Upper lobe of right lung (tissue), 1 donor: ENCODE results near the gene TMEM154. TPM values are rescaled to one million over a fixed set of nuclear protein-coding genes. Genes with fewer than 3 reads are reported as not detected.
A peak's percentile ranks its signal among the peaks of the same experiment; 100 is the strongest.

ENCODE experiments used
- ATAC-seq: fragments of 200-7000 bp; cut with Tn5 transposase; one replicate; pipeline ENCODE4 v1.9.1; 2020; ENCODE audit warnings: mild to moderate bottlenecking, moderate library complexity
- DNase-seq: peaks from one replicate; pipeline ENCODE4 v3.0.0-alpha.2; 2020
- H3K27ac ChIP-seq: fragments of 200-600 bp; one replicate; pipeline ENCODE4 v1.8.0; 2022
- H3K27me3 ChIP-seq: fragments of 200-600 bp; one replicate; pipeline ENCODE4 v1.8.0; 2022; ENCODE audit warnings: mild to moderate bottlenecking
- H3K36me3 ChIP-seq: fragments of 200-600 bp; one replicate; pipeline ENCODE4 v1.8.0; 2022
- H3K4me1 ChIP-seq: fragments of 200-600 bp; one replicate; pipeline ENCODE4 v1.8.0; 2022
- H3K4me3 ChIP-seq: fragments of 200-600 bp; one replicate; pipeline ENCODE4 v1.8.0; 2022; ENCODE audit warnings: mild to moderate bottlenecking
- H3K9me3 ChIP-seq: fragments of 200-600 bp; one replicate; pipeline ENCODE4 v1.8.0; 2022
- intact Hi-C: fragments of 100-400 bp; cut with DNase I; formaldehyde crosslinking; loops from one replicate; pipeline ENCODE4 v1.11.0; 2022
- total RNA-seq: library from RNA; stranded (reverse); fragmentation: NEBNext Ultra II Directional; extraction: Animal tissue kit (Norgen Biotek cat#: 25700); gene quantifications from one replicate; pipeline ENCODE4 v1.2.1, GENCODE V29; 2021
- TF ChIP-seq, protein P1 (sequence below): fragments of 200-600 bp; IDR thresholded peaks from one replicate; pipeline ENCODE4 v1.8.0; 2022; ENCODE audit warnings: antibody characterized with exemption
- donor health status: DM: no; HTN: yes; CAD: no; lungs with severe emphysema.

Gene TMEM154
- total RNA-seq, 1 donor from 2014 or later, result 12.7 TPM

DNA sequence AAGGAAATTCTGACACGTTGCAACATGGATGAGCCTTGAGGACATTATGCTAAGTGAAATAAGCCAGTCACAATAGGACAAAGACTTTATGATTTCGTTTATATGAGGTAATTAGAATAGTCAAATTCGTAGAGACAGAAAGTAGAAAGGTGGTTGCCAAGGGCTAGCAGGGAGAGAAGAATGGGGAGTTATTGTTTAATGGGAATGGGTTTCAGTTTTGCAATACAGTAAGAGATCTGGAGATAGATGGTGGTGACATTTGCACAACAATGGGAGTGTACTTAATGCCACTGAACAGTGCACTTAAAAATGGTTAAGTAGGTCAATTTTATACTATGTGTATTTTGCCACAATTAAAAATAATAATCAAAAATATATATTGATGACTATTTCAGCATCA, 43.4 kb upstream of the TMEM154 start:
- TF ChIP-seq, protein P1, sequence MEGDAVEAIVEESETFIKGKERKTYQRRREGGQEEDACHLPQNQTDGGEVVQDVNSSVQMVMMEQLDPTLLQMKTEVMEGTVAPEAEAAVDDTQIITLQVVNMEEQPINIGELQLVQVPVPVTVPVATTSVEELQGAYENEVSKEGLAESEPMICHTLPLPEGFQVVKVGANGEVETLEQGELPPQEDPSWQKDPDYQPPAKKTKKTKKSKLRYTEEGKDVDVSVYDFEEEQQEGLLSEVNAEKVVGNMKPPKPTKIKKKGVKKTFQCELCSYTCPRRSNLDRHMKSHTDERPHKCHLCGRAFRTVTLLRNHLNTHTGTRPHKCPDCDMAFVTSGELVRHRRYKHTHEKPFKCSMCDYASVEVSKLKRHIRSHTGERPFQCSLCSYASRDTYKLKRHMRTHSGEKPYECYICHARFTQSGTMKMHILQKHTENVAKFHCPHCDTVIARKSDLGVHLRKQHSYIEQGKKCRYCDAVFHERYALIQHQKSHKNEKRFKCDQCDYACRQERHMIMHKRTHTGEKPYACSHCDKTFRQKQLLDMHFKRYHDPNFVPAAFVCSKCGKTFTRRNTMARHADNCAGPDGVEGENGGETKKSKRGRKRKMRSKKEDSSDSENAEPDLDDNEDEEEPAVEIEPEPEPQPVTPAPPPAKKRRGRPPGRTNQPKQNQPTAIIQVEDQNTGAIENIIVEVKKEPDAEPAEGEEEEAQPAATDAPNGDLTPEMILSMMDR, result no peak
- intact Hi-C loops, result no loop called here
- Histone ChIP-seq H3K27me3 (no peaks in the 10 kb centered on the region), H3K9me3 (no peaks in the 10 kb centered on the region), H3K4me1 (no peaks in the 10 kb centered on the region), H3K27ac (no peak overlapping the region), H3K4me3 (no peak overlapping the region), H3K36me3 (no peaks in the 10 kb centered on the region)
- no peak for ATAC-seq
- no peak for DNase-seq

DNA sequence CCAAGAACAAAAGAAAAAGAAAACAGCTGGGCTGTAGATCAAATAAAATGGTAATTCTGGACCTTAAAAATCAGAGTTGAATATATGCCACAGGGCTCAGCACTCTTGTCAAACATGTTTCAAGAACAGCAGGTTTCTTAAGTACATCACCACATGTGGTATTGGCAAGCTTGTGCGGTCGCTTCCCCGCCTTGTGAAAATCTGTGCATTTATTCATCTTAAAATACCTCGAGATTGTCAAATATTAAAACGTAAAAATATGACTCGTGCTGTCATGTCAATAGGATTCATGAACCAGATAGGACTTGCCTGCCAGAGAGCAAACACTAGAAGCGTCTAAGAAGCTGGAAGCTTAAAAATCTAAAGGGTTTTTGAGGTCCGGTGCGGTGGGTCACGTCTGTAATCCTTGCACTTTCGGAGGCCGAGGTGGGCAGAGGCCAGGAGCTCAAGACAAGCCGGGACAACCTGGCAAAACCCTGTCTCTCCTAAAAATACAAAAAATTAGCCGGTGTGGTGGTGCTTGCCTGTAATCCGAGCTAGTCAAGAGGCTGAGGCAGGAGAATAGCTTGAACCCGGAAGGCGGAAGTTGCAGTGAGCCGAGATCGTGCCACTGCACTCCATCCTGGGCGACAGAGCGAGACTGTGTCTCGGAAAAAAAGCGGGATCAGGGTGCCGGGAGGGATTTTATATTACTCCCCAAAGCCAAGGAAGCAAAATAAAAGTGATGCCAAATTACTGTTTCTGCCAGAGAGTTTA, 40.2 kb upstream of the TMEM154 start:
- ATAC-seq, result peak; percentile 35
- Histone ChIP-seq H3K4me3 (peak overlapping the region; percentile 25), H3K9me3 (no peaks in the 10 kb centered on the region), H3K36me3 (no peaks in the 10 kb centered on the region), H3K4me1 (no peaks in the 10 kb centered on the region), H3K27me3 (no peaks in the 10 kb centered on the region), H3K27ac (no peak overlapping the region)
- intact Hi-C loops, result no loop called here
- no peak for DNase-seq
- TF ChIP-seq, protein P1, result no peak

DNA sequence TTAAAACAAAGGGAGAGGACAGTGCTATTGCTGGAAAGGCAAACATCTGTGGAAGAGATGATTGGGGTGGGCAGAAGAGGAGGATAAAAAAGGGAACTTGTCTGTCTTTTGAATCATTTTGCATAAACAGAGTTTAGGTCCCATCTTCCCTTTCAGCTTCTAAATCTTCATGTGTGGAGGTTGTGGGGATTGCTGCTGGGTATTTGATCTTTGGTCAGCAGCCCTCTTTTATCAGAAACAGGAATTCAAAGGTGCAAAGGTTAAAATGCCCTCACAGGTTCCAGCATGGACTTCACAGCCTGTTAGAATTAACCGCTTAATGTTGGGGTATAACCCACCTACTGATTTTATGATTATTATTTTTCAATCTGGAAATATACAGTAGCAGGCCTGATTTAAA, 39.5 kb upstream of the TMEM154 start:
- Histone ChIP-seq H3K9me3 (no peaks in the 10 kb centered on the region), H3K36me3 (no peaks in the 10 kb centered on the region), H3K4me3 (no peak overlapping the region), H3K27ac (no peak overlapping the region), H3K4me1 (no peaks in the 10 kb centered on the region), H3K27me3 (no peaks in the 10 kb centered on the region)
- intact Hi-C loops, result no loop called here
- DNase-seq (no peak), ATAC-seq (no peak)
- TF ChIP-seq, protein P1, result no peak

DNA sequence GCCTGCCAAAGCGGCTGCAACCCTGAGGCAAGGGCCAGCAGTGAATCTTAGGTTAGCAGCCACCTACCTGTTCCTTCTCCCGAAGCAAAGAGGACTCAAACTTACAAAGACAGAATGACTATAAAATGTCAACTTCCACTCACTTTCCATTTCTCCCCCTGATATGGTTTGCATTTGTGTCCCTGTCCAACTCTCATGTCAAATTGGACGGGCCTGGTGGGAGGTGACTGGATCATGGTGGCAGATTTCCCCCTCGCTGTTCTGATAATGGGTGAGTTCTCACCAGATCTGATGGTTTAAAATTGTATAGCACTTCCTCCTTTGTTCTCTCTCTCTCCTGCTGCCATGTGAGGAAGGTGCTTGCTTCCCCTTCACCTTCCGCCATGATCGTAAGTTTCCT, 35.3 kb upstream of the TMEM154 start:
- H3K9me3 ChIP-seq, result no peaks in the 10 kb centered on the region
- H3K4me1 ChIP-seq, result no peaks in the 10 kb centered on the region
- intact Hi-C loops, result no loop called here
- H3K4me3 ChIP-seq, result no peak overlapping the region
- no peaks in the 10 kb centered on the region for H3K27me3 ChIP-seq
- no peaks in the 10 kb centered on the region for H3K36me3 ChIP-seq
- DNase-seq (no peak), ATAC-seq (no peak)
- TF ChIP-seq, protein P1, result no peak
- H3K27ac ChIP-seq, result no peak overlapping the region

DNA sequence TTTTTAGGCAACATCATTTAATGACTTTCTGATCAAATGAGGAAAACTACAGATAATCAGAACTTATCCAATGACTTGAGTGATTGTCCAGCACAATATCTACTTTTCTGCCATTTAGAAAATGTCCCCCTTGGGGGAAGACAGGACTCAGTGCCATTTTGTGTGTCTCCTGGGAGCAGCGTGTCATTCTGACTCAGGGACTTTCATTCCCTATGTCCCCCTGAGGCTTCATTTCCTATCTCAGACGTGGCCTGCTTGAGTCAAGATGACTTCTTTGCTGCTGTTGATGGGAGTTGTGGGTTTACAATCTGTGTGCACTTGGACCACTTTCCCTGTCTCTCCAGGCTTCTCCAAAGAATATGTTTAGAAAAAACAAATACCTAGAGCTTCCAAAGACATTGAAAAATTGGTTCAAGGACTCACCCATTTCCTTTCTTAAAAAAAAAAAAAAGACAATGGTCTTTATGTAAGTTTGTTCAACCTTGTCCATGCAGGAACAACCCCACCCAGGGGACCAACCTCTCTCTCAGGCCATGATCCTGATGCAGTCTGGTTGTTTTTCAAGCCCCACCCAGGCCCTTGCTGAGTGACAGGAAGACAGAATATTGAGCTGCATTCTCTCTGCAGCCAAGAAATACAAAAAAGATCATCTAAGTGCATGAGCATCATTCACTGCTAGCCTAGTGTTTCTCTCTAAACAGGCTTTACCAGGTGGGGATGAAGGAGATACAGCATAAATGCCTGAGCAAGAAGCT, 34.3 kb upstream of the TMEM154 start:
- no peak for DNase-seq
- no peak for ATAC-seq
- no peaks in the 10 kb centered on the region for H3K36me3 ChIP-seq
- TF ChIP-seq, protein P1, result no peak
- H3K27ac ChIP-seq, result no peak overlapping the region
- no peaks in the 10 kb centered on the region for H3K9me3 ChIP-seq
- H3K4me3 ChIP-seq, result no peak overlapping the region
- H3K4me1 ChIP-seq, result no peaks in the 10 kb centered on the region
- intact Hi-C loops, result no loop called here
- no peaks in the 10 kb centered on the region for H3K27me3 ChIP-seq
